ENCODE results near the gene RALA.

GRCh38 chr7:39757604-39758003 is 134.2 kb downstream of the RALA start:
- no peak for TF ChIP-seq MYC (IDR thresholded peaks at IDR 0.05; ENCODE audit: insufficient read depth, insufficient read length, insufficient replicate concordance, low read length, severe bottlenecking)
- TF ChIP-seq, protein P1, sequence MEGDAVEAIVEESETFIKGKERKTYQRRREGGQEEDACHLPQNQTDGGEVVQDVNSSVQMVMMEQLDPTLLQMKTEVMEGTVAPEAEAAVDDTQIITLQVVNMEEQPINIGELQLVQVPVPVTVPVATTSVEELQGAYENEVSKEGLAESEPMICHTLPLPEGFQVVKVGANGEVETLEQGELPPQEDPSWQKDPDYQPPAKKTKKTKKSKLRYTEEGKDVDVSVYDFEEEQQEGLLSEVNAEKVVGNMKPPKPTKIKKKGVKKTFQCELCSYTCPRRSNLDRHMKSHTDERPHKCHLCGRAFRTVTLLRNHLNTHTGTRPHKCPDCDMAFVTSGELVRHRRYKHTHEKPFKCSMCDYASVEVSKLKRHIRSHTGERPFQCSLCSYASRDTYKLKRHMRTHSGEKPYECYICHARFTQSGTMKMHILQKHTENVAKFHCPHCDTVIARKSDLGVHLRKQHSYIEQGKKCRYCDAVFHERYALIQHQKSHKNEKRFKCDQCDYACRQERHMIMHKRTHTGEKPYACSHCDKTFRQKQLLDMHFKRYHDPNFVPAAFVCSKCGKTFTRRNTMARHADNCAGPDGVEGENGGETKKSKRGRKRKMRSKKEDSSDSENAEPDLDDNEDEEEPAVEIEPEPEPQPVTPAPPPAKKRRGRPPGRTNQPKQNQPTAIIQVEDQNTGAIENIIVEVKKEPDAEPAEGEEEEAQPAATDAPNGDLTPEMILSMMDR (IDR thresholded peaks at IDR 0.05 in 2 of 3, conservative IDR thresholded peaks at IDR 0.05 in 1 of 3; ENCODE audit: control insufficient read depth in 2 of 3, extremely low read depth in 1 of 3, insufficient read depth in 1 of 3, low read depth in 3 of 3, low read length in 3 of 3) = no peak
- TF ChIP-seq POLR2A (IDR thresholded peaks at IDR 0.05; ENCODE audit: low read depth, low read length) = no peak
- no peak for TF ChIP-seq BHLHE40 (IDR thresholded peaks at IDR 0.05; ENCODE audit: borderline replicate concordance in 1 of 2, low read depth in 2 of 2, low read length in 1 of 2)
- no peak for TF ChIP-seq HDAC2 (IDR thresholded peaks at IDR 0.05)
- no peak for TF ChIP-seq POLR2AphosphoS5 (IDR thresholded peaks at IDR 0.05; ENCODE audit: low read length)
- TF ChIP-seq CEBPB (IDR thresholded peaks at IDR 0.05; ENCODE audit: borderline replicate concordance in 1 of 2, low read depth in 2 of 2, low read length in 2 of 2) = no peak
- no peak for TF ChIP-seq RFX5 (IDR thresholded peaks at IDR 0.05; ENCODE audit: low read depth, low read length)
- TF ChIP-seq ESRRA (IDR thresholded peaks at IDR 0.05; ENCODE audit: low read length) = no peak
- TF ChIP-seq RAD51 (IDR thresholded peaks at IDR 0.05) = no peak
- no peak for TF ChIP-seq EZH2 (IDR thresholded peaks at IDR 0.05; ENCODE audit: borderline replicate concordance, control insufficient read depth, low read depth, low read length)
- TF ChIP-seq RCOR1 (conservative IDR thresholded peaks at IDR 0.05; ENCODE audit: low read depth, low read length) = no peak
- TF ChIP-seq JUND (IDR thresholded peaks at IDR 0.05; ENCODE audit: low read depth, low read length) = no peak
- no peak for TF ChIP-seq ELK1 (IDR thresholded peaks at IDR 0.05; ENCODE audit: low read depth, low read length)
